ENCODE data around the gene VAPA. TPM values are rescaled to one million over a fixed set of nuclear protein-coding genes. Genes with fewer than 3 reads are reported as not detected.

Gene VAPA
- total and polyA plus RNA-seq, 2 donors (not counting 1 experiment from before 2014, with no cell fraction given): 235 to 420 TPM

GRCh38 chr18:9969247-9969646 is 55.4 kb downstream of the VAPA start:
- Histone ChIP-seq H3K4me3 (replicated peaks in 1 of 4; ENCODE audit: control extremely low read depth in 1 of 4, insufficient read depth in 1 of 4, low read depth in 3 of 4, low read length in 4 of 4) (no peak overlapping the region), H3K9me3 (ENCODE audit: control insufficient read depth, insufficient read depth, low read depth, low read length) (no peaks in the 10 kb centered on the region), H3K36me3 (ENCODE audit: control insufficient read depth, insufficient read depth, low read length) (no peaks in the 10 kb centered on the region), H2AFZ (ENCODE audit: low read length) (no peak overlapping the region), H4K20me1 (ENCODE audit: control insufficient read depth, extremely low read depth, insufficient read depth, low read length) (no peaks in the 10 kb centered on the region), H3K9ac (ENCODE audit: insufficient read depth, low read length) (no peak overlapping the region), H3K79me2 (ENCODE audit: control insufficient read depth, insufficient read depth, low read length) (no peaks in the 10 kb centered on the region), H3K4me1 (ENCODE audit: control insufficient read depth, extremely low read depth, insufficient read depth, low read length) (peaks cover 2% of the 10 kb centered on the region), H3K27me3 (ENCODE audit: control insufficient read depth, insufficient read depth, low read length) (no peaks in the 10 kb centered on the region), H3K4me2 (ENCODE audit: extremely low read depth, insufficient read depth, low read length) (no peak overlapping the region), H3K27ac (ENCODE audit: insufficient read depth, low read length) (no peak overlapping the region)
- TF ChIP-seq EZH2 (IDR thresholded peaks at IDR 0.05; ENCODE audit: low read length, missing control alignments): no peak
- TF ChIP-seq CTCF (conservative IDR thresholded peaks at IDR 0.05 in 1 of 2, IDR thresholded peaks at IDR 0.05 in 1 of 2; ENCODE audit: low read depth in 1 of 2, low read length in 2 of 2): no peak
- no peak for DNase-seq (ENCODE audit: low read depth in 2 of 2)

- DNase-seq (ENCODE audit: low read depth in 2 of 2): peak; percentile 58 to 85
- no peak overlapping the region for H3K4me3 ChIP-seq (replicated peaks in 1 of 4; ENCODE audit: control extremely low read depth in 1 of 4, insufficient read depth in 1 of 4, low read depth in 3 of 4, low read length in 4 of 4)
- no peaks in the 10 kb centered on the region for H3K9me3 ChIP-seq (ENCODE audit: control insufficient read depth, insufficient read depth, low read depth, low read length)
- H3K4me1 ChIP-seq (ENCODE audit: control insufficient read depth, extremely low read depth, insufficient read depth, low read length): peaks cover under 1% of the 10 kb centered on the region
- no peaks in the 10 kb centered on the region for H3K27me3 ChIP-seq (ENCODE audit: control insufficient read depth, insufficient read depth, low read length)
- peak; percentile 57 to 64 for TF ChIP-seq CTCF (conservative IDR thresholded peaks at IDR 0.05 in 1 of 2, IDR thresholded peaks at IDR 0.05 in 1 of 2; ENCODE audit: low read depth in 1 of 2, low read length in 2 of 2)
- TF ChIP-seq EZH2 (IDR thresholded peaks at IDR 0.05; ENCODE audit: low read length, missing control alignments): no peak
- no peak overlapping the region for H3K9ac ChIP-seq (ENCODE audit: insufficient read depth, low read length)
- H3K4me2 ChIP-seq (ENCODE audit: extremely low read depth, insufficient read depth, low read length): no peak overlapping the region
- no peaks in the 10 kb centered on the region for H4K20me1 ChIP-seq (ENCODE audit: control insufficient read depth, extremely low read depth, insufficient read depth, low read length)
- H3K36me3 ChIP-seq (ENCODE audit: control insufficient read depth, insufficient read depth, low read length): no peaks in the 10 kb centered on the region
- no peak overlapping the region for H3K27ac ChIP-seq (ENCODE audit: insufficient read depth, low read length)
- H2AFZ ChIP-seq (ENCODE audit: low read length): no peak overlapping the region
- no peaks in the 10 kb centered on the region for H3K79me2 ChIP-seq (ENCODE audit: control insufficient read depth, insufficient read depth, low read length)
Observed at GRCh38 chr18:9971313-9971920, 57.6 kb downstream of the VAPA start.

- Histone ChIP-seq H3K36me3 (ENCODE audit: control insufficient read depth, insufficient read depth, low read length) (no peaks in the 10 kb centered on the region), H3K9ac (ENCODE audit: insufficient read depth, low read length) (no peak overlapping the region), H2AFZ (ENCODE audit: low read length) (no peak overlapping the region), H3K4me2 (ENCODE audit: extremely low read depth, insufficient read depth, low read length) (no peak overlapping the region), H3K79me2 (ENCODE audit: control insufficient read depth, insufficient read depth, low read length) (no peaks in the 10 kb centered on the region), H3K27ac (ENCODE audit: insufficient read depth, low read length) (no peak overlapping the region), H3K27me3 (ENCODE audit: control insufficient read depth, insufficient read depth, low read length) (no peaks in the 10 kb centered on the region), H3K9me3 (ENCODE audit: control insufficient read depth, insufficient read depth, low read depth, low read length) (no peaks in the 10 kb centered on the region), H3K4me3 (replicated peaks in 1 of 4; ENCODE audit: control extremely low read depth in 1 of 4, insufficient read depth in 1 of 4, low read depth in 3 of 4, low read length in 4 of 4) (no peak overlapping the region), H4K20me1 (ENCODE audit: control insufficient read depth, extremely low read depth, insufficient read depth, low read length) (no peaks in the 10 kb centered on the region), H3K4me1 (ENCODE audit: control insufficient read depth, extremely low read depth, insufficient read depth, low read length) (no peaks in the 10 kb centered on the region)
- TF ChIP-seq CTCF (conservative IDR thresholded peaks at IDR 0.05 in 1 of 2, IDR thresholded peaks at IDR 0.05 in 1 of 2; ENCODE audit: low read depth in 1 of 2, low read length in 2 of 2): no peak
- TF ChIP-seq EZH2 (IDR thresholded peaks at IDR 0.05; ENCODE audit: low read length, missing control alignments): no peak
- no peak for DNase-seq (ENCODE audit: low read depth in 2 of 2)
Observed at GRCh38 chr18:9973470-9973869, 59.7 kb downstream of the VAPA start.
